Cerebellar nuclear complex (tissue), 1 donor: Measurements from ENCODE around the gene WDR4.
"Not testable (repeated sequence)": the region's sequence is repeated elsewhere in the genome, so short reads cannot be mapped to it uniquely, and the experiment has no call there.

Experiments
- DNase-seq, 2 experiments: peaks; one replicate each; lab custom pipeline; 2025; lab: John Stamatoyannopoulos, UW

The WDR4 gene

DNA sequence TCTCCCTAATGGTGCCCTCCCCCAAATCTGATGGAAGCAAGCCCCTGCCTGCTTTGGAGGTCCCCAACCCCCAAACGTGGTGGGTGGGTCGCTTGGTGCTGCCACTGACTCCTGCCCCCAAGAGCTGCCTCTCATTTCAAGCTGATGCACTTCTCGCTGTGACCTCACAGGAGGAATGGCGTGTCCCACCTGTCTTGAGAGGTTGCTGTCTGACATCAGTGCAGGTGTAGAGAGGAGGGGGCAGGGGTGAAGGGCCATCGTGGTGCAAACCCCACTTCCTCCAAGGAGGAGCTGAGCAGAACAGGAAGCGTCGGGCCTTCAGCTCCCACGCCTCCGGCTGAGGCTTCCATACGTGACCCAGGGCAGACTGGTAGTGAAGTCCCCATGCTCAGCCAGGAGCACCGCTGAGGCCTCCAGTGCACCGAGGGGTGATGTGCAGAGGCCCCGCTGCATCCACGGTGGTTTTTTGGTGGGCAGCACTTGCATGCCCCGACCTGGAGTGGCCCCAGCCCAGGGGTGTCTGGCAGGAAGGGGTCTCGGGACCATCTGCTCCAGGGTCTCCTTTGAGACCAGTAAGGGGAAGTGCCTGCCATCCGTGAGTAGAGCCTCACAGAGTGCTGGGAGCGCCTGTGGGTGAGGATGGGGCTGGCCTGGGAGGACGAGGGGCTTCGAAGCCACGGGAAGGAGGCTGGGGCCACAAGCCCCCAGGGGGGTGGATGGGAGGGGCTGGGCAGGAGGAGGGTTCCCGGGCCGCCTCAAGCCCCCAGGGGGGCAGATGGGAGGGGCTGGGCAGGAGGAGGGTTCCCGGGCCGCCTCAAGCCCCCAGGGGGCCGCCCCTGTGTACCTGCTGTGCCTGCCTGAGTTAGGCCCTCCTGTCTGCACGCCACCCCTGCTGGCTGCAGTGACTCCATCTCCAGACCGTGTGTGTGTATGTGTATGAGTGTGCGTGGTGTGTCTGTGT is 39.8 kb downstream of the WDR4 start:
- no peak for DNase-seq

DNA sequence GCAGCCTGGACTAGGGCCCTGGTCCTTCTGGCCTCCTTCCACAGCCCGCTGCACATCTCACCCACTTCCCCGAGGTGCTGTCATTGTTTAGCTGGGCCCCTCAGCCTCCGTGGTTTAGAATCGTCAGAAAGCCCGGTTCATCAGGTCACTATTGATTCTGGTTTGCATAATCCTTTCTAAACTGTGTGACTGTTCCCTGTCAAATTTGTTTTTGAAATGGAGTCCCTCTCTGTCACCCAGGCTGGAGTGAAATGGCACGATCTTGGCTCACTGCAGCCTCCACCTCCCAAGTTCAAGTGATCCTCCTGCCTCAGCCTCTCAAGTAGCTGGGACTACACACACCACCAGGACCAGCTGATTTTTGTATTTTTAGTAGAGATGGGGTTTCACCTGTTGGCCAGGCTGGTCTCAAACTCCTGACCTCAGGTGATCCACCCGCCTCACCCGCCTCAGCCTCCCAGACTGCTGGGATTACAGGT is 41.1 kb downstream of the WDR4 start:
- DNase-seq, result not testable (repeated sequence)

DNA sequence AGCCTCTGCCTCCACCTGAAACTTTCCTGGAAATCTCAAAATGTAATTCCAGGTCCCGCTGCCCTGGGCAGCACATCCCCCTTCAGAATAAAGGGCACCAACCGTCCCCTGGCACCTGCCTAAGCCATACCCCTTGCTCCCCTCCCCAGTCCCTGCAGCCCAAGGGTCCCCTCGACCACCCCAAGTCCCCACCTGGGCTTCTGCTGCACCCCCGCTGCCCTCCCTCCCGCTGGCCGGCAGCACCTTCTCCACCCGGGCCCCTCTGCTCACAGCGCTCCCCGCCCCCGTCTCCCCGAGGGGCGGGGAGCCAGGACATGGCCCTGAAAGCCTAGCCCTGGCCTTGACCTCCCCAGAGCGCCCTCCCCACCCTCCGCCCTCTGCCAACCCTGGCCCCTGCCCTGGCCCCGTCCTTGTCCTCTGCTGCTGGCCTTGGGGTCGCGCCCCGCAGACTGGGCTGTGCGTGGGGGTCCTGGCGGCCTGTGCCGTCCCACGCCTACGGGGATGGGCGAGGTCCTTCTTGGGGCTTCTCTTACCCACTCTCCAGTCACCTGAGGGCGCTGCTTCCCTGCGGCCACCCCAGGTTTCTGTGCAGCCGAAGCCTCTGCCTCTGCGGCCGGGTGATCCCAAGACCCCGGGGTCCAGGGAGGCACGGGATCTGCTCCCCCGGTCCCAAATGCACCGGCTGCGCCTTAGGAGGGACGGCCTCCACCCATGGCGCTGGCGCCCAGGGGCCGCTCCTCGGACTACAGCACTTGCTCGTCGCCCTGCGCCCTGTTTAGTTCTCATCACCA is 41.7 kb downstream of the WDR4 start:
- no peak for DNase-seq

DNA sequence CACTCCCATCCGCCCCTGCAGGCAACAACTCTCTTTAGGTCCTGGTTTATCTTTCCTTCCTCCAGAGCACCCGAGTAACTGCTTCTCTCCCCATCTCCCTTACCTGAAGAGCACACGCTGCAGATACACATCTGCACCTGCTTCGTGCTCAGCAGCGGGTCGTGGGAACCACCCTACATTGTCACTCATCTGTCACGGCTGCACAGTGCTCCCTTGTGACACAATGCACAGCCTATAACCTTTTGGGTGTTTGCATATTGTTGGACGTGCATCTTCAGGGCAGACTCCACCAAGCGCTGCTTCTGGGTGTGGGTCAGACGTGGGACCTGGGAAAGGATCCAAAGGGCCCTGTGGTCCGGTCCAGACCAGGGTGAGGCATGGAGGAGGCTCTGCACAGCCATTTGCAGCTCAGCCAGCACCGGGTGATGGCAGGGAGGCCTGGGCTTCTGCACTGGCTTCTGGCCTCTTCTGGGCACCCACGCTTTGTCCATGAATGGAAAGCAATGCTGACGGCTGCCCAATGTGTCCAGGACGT is 42.5 kb downstream of the WDR4 start:
- DNase-seq, result no peak

DNA sequence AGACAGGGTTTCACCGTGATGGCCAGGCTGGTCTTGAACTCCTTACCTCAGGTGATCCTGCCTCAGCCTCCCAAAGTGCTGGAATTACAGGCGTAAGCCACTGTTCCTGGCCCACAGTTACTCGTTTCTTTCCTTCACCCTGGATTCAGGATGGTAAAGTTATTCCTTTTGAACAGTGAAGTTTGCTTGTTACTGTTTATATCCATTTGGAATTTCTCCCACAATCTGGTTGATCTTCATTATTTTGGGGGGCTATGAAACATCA is 43.0 kb downstream of the WDR4 start:
- DNase-seq, result no peak

DNA sequence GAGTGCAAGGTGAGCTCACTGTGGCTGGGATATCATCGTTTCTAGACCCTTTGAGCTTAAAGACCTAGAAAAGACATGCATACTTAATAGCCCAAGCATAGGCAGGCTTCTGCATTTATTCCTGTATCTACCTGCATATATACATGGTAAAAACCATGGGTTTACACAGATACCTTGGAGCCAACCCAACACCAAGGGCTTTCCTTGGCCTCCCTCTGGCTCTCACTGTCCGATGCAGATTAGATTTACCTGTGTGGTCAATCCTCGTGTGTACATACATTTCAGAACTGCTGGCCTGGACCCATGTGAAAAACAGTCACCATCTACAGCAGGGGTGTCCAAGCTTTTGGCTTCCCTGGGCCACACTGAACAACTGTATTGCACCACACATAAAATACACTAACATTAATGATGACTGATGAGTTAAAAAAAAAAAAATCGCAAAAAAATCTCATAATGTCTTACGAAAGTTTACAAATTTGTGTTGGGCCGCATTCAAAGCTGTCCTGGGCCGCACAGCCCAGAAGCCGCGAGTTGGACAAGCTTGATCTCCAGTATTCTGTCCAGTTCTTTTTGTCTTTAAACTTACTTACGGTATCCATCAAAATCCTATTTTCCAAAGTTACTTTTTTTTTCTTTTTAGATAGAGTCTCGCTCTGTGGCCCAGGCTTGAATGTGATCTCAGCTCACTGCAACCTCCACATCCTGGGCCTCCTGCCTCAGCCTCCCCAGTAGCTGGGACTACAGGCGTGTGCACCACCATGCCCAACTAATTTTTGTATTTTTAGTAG is 43.5 kb downstream of the WDR4 start:
- no peak for DNase-seq

DNA sequence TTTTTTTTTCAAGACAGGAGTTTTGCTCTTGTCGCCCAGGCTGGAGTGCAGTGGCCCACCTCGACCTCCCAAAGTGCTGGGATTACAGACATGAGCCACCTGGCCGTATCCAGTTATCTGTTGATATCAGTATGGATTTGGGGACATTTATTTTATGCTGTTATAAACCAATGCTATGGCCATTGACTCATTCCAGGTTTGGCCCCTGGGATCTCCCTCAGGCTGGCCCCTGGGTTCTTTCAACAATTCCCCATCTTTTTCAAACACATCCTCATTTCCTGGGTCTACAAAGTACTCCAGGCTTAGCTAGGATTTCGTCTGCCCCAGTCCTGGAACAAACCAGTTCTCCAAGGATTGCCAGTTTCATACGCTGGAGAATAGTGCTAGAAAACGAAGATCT is 44.1 kb downstream of the WDR4 start:
- no peak for DNase-seq

DNA sequence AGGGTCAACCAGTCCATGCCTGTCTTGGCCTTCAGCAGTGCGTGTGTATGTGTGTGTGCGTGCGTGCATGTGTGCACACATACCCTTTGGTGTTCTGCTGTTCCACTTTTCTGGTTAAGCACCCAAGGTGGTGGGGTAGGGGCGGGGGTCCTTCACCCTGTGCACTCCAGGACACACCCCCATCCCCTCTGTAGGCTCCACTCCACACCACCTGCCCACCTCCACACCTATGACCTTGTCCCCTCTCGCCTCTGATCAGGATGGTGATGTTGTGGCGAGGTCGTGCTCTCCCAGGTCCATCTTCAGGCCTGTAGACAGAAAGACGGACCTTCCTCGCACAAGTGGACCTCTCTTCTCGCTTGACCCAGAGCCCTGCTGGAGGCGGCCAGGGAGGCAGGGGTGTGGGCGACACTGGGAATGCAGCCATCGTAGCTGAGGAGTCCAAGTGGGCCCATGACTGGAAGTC is 44.6 kb downstream of the WDR4 start:
- DNase-seq, result no peak

DNA sequence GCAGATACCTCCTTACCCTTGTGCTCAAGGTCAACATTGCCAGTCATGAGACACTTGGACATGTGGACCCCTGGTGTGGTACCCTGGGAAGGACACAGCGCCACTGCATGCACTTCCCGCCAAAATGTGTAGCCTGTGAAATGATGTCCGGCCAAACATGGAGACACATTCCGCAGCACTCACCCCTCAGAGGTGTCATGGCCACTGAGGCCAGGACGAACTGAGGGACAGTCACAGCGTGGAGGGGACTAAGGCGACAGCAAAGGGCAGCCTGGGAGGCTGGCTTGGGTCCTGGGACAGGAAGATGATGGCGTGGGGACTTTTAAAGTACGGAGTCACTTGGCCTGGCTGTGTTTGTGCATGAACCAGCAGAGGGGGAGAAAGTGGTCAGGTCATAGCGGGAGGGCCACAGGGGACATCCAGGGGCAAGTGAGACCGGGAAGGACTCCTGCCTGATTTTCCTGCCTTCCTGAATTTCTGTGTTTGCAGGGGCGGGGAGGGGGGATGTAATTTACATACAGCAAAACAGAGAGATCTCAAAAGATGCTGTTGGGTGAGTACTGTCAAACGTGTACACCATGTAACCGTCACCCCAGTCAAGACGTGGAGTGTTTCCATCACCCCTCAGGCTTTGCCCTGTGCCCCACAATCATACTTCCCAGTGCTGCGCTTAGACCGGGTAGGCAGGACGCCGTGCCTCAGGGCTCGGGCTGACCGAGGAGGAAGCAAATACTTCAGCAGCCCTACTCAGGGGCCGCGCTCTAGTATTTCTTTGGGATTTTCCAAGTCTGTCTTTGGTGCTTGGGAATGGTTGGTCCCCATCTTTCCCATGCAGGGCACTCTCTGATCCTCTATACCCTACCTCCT is 45.2 kb downstream of the WDR4 start:
- no peak for DNase-seq

DNA sequence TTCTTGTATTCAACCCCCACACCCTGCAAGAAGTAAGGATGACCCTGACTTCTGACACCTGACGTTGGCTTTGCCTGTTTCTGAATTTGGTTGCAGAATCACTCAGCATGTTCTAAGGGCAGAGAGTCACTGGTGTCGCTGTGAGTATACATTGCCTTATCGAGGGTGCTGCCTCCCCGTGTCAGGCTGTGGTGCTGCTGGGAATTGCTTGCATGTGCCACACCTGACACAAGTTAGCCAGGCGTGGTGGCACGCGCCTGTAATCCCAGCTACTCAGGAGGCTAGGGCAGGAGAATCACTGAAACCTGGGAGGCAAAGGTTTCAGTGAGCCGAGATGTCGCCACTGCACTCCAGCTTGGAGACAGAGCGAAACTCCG is 45.9 kb downstream of the WDR4 start:
- no peak for DNase-seq

DNA sequence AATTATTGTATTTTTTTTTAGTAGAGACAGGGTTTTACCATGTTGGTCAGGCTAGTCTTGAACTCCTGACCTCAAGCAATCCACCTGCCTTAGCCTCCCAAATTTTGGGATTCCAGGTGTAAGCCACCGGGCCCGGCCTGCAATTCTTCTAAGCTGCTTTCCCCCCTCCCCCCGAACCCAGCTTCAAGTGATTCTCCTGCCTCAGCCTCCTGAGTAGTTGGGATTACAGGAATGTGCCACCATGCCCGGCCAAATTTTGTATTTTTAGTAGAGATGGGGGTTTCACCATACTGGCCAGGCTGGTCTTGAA is 47.1 kb downstream of the WDR4 start:
- not testable (repeated sequence) for DNase-seq

DNA sequence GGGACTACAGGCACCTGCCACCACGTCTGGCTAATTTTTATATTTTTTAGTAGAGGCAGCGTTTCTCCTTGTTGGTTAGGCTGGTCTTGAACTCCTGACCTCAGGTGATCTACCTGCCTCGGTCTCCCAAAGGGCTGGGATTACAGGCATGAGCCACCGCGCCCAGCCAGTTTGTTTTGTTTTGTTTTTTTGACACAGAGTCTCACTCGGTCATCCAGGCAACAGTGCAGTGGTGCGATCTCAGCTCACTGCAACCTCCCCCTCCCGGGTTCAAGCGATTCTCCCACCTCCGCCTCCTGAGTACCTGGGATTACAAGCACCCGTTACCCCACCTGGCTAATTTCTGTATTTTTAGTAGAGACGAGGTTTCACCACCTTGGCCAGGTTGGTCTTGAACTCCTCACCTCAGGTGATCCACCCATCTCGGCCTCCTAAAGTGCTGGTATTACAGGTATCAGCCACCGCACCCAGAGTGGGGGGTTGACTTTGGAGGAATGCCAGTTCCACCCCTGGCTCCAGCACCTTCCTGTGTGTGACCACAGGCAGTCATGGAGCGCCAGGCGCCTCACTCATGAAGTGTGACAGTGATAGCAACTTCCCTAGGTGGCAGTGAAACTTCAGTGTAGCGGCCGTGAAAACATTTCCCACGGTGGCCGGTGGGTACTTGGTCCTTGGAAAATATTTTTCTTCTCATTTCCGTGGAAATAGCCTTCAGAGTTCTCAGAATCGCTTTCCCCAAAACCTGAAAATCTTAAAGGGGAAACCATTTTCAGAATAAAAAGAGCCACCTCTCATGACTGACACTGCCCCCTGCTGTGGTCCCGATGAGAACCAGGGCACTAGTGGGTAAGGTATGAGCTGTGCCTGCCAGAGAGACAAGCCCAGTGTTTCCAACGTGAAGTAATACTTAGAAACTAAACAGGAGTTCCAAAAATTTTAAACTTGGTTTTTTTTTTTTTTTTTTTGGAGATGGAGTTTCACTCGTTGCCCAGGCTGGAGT is 48.6 kb downstream of the WDR4 start:
- no peak for DNase-seq

DNA sequence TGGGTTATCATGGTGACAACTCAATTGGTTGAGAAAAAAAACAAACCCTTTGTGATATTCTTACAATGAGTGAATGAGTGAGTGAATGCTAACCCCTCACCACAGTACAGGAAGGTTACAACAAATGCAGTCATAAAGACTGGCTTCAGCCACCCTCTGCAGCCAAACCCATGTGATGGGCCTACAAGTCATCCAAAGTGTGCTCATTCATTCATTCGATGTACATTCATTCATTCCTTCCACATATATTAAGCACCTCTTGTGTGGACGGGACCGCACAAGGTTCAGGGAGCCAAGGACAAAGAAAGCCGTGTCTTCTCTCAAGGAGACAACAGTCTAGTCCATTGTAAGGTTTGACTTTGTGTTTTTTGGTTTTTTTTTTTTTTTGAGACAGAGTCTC is 49.4 kb downstream of the WDR4 start:
- no peak for DNase-seq

DNA sequence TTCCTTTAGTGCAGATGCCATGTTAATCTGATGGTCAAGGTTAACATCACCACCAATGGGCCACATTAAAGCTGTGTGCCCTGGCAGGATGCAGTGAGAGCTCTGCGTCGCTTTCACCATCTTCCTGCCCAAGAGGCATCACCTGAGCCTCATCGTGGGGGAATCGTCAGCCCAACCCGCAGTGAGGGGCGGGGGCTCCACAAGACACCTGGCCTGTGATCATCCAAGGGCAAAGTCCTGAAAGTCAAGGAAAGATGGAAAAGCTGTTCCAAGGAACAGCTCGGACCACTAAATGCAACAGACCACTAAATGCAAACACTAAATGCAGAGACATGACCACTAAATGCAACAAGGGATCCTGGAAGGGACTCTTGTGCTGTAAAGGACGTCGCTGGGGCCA is 49.9 kb downstream of the WDR4 start:
- no peak for DNase-seq

DNA sequence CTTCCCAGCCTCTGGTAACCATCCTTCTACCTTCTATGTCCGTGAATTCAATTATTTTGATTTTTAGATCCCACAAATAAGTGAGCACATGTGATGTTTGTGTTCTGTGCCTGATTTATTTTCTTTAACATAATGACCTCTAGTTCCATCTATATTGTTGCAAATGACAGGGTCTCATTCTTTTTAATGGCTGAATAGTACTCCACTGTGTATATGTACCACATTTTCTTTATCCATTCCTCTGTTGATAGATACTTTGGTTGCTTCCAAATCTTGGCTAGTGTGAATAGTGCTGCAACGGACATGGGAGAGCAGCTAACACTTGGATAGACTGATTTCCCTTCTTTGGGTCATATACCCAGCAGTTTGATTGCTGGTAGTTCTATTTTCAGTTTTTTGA is 51.8 kb downstream of the WDR4 start:
- no peak for DNase-seq

DNA sequence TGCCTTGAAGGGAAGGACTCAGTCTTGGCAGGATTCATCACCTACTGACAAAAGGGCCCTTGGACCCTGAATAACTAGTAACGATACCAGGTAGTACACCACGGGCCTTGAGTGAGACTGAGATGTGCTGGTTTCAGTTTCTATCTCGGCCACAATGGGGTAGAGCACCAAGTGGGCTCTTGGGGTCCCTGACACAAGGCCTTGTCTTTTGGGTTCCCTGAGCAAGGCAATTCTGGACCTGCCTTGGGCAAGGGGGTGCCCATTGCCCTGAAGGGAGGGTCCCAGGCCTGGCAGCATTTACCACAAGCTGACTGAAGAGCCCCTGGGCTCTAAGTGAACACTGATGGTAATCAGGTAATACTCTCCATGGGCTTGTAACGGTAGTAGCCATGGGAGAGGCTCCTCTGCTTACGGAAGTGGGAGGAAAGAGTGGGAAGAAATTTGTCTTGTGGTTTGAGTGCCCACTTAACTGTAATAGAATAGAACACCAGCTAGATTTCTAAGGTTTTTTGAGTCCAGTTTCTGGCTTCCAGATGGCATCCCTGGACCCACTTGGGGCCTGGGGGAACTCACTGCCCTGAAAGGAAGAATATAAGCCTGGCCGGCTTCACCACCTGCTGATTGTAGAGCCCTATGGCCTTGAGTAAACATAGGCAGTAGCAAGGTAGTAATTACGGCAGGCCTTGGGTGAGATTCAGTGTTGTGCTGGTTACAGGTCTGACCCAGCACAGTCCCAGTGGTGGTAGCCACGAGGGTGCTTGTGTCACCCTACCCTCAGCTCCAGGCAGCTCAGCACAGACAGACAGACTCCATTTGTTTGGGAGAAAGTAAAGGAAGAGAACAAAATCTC is 58.5 kb downstream of the WDR4 start:
- no peak for DNase-seq

DNA sequence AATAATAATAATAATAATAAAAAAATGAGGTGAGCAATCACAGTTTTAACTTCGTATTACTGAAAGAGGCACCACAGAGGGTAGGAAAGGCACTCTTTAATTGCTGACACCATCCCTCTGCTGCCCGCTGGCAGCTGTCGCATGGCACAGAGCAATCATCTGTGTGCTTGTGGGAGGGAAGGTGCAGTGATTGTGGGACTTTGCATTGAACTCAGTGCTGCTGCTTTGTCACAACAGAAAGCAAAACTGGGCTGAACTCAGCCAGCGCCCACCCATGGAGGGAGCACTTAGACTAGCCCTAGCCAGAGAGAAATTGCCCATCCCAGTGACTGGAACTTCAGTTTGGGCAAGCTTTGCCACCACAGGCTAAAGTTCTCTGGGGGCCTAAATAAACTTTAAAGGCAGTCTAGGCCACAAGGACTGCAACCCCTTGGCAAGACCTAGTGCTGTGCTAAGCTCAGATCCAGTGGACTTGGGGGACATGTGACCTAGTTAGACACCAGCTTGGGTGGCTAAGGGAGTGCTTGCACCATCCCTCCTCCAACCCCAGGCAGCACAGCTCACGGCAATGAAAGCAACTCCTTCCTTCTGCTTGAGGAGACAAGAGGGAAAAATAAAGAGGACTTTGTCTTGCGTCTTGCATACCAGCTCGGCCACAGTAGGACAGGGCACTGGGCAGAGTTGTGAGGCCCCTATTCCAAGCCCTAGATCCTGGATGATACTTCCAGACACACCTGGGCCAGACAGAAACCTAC is 59.3 kb downstream of the WDR4 start:
- DNase-seq, result no peak

DNA sequence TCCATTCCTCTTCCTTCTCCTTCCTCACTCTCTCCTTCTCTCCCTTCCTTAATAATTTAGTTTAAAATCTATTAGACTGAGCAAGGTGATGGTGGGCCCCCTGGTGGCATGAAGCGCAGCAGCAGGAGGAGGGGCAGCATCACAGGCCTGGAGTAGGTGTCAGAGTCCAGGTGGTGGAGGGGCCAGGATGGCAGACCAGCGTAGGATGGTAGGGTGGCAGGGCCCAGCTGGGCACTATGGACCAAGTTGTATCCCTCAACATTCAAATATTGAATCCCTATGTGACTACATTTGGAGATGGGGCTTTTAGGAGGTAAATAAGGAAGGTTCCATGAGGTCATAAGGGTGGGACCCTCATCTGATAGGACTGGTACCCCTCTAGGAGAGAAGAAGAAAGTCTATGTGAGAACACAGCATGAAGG is 61.0 kb downstream of the WDR4 start:
- peak in 1 of 2 experiments; percentile 2 for DNase-seq
